ENCODE measurements around the gene ACSL3.

DNA sequence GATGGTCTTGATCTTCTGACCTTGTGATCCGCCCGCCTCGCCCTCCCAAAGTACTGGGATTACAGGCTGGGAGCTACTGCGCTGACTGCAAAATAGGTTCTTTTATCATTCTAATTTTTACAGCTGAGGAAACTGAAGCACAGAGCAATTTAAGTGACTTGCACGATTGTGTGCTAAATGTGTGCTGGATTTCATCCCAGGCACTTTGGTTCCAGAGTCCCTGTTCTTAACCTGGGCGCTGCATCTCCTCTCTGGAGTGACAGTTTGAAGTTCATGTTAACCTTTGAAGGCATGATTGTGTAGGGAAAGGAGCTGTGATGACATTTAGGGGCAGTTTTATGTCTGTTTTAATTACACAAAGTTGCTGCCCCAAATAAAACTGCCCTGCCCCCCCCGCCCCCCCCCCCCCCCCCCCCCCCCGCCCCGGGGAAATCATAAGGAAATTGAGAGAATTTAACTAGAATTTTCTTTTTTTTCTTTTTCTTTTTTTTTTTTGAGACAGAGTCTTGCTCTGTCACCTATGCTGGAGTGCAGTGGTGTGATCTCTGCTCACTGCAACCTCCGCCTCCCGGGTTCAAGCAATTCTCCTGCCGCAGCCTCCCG is 5.6 kb downstream of the ACSL3 start:
- no peak for TF ChIP-seq CTCF (IDR thresholded peaks at IDR 0.05; ENCODE audit: extremely low read depth in 1 of 2, insufficient read depth in 1 of 2, low read depth in 1 of 2, low read length in 2 of 2)
- TF ChIP-seq MYC (IDR thresholded peaks at IDR 0.05; ENCODE audit: low read depth, low read length) = no peak
- no peak for TF ChIP-seq POLR2A (IDR thresholded peaks at IDR 0.05; ENCODE audit: low read depth, low read length)
- TF ChIP-seq JUN (IDR thresholded peaks at IDR 0.05; ENCODE audit: borderline replicate concordance, insufficient read depth, insufficient read length, low read depth) = no peak
- no peak for TF ChIP-seq EZH2 (IDR thresholded peaks at IDR 0.05; ENCODE audit: borderline replicate concordance, low read depth, low read length, severe bottlenecking)
- TF ChIP-seq POLR2AphosphoS5 (IDR thresholded peaks at IDR 0.05; ENCODE audit: insufficient read depth, low read depth, low read length) = no peak

Data from endothelial cell of umbilical vein (primary cell).